NCI-H2196 treated with DMSO at 0.1 percent for 48 hours (cell line): ENCODE results near the gene EPHA4.
"Not testable (repeated sequence)": the region's sequence is repeated elsewhere in the genome, so short reads cannot be mapped to it uniquely, and the experiment has no call there.

Source experiments
- DNase-seq: peaks from one replicate; lab custom pipeline; 2025; ENCODE audit not compliant: unreplicated experiment; lab: John Stamatoyannopoulos, UW

EPHA4 gene

GRCh38 chr2:221511325-221511724, 60.8 kb downstream of the EPHA4 start:
- DNase-seq = not testable (repeated sequence)

GRCh38 chr2:221506469-221506868, 65.6 kb downstream of the EPHA4 start:
- DNase-seq = no peak

DNA sequence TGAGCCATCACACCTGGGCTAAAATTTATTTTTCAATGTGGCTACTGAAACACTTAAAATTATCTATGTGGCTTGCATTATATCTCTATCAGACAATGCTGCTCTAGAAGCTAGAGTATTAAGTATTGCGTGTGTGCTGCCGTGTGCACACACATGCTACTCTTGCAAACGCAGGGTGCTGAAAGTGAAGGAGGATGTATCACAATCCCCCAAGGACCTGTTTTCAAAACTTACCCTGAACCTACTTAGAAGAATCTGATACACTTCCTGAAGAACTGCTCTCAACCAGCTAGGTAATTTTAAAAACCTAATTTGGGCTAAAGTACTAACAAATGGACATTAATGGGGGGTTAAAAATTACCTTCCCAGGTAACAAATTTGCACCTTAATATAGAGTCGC, 66.5 kb downstream of the EPHA4 start:
- DNase-seq = no peak

DNA sequence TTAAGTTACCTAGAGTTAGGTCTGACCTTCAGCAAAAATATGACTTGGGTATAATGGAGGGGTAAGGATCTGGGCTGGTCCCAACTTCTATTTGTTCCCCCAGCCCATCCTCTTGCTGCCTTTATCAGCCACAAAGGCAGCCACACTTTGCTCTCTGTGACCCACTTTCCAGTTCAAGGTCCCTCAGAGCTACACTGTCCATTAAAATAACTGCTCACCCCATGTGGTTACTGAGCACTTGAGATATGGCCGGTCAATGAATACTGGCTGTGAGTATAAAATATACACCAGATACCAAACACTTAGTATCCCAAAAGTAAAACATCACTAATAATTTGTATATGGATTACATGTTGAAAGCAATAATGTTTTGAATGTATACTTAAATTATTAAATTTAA, 67.2 kb downstream of the EPHA4 start:
- no peak for DNase-seq

- DNase-seq = no peak
These were observed 68.1 kb downstream of the EPHA4 start for GRCh38 chr2:221503965-221504364.

GRCh38 chr2:221502270-221503010, 69.7 kb downstream of the EPHA4 start:
- DNase-seq = no peak

GRCh38 chr2:221501883-221502269, 70.2 kb downstream of the EPHA4 start:
- DNase-seq = no peak

- DNase-seq = no peak
These were observed 70.8 kb downstream of the EPHA4 start for GRCh38 chr2:221501210-221501882.

- no peak for DNase-seq
These were observed 71.4 kb downstream of the EPHA4 start for GRCh38 chr2:221500501-221501209.

GRCh38 chr2:221495731-221496130, 76.4 kb downstream of the EPHA4 start:
- no peak for DNase-seq

GRCh38 chr2:221494556-221494955, 77.5 kb downstream of the EPHA4 start:
- no peak for DNase-seq

DNA sequence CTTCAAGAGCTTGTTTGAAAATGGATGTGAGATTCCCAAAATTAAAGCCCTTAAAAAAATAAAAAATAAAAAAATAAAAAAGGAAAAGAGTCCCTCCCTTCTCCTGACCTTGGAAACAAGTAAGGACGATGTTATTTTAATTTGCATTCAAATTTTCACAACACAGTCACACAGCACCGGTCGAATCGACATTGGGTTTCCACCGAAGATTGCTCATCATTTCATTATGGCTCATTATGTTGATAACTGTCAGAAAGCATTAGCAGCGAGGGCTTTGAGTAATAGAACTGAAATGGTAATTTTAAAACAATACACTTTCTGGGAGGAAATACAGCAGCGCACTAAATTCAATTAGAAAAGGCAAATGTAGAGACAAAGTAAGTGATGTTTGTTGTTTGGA, 78.7 kb downstream of the EPHA4 start:
- DNase-seq = no peak

- DNase-seq = no peak
These were observed 79.5 kb downstream of the EPHA4 start for GRCh38 chr2:221492636-221493035.

- DNase-seq = no peak
These were observed 81.5 kb downstream of the EPHA4 start for GRCh38 chr2:221490506-221491060.

- no peak for DNase-seq
These were observed 83.8 kb downstream of the EPHA4 start for GRCh38 chr2:221488136-221488807.

DNA sequence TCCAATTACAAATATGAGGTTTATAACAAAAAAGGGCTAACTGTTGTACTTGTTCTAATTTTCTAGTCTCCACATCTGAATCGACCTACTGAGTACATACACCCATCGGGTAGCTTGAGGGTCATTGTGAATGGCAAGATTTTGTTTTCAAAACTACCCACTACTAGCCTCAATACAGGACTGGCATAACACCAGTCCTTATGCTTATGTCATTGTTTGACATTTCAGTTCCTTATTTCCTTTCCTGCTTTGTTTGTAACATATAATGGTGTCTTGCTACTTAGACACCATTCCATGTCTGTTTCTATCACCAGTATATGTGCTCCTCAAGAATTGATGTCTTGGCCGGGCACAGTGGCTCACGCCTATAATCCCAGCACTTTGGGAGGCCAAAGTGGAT, 86.0 kb downstream of the EPHA4 start:
- no peak for DNase-seq

DNA sequence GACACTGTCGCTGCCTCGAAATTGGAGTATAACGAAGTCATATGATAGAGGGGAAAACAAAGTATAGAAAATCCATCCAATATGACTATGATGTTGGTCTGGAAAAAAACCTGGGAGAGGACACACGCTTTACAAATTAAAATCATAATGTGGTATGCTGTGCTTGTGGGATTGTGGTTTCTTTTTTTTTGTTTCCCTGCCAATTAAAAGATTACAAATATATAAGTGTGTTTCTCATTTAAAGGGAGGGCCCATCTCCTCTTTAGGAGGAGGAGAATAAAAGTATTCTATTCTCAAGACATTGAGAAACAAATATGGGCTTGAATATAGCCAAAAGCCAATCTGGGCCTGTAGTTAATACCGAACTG, 86.6 kb downstream of the EPHA4 start:
- no peak for DNase-seq

- DNase-seq = no peak
These were observed 87.2 kb downstream of the EPHA4 start for GRCh38 chr2:221484761-221485502.

DNA sequence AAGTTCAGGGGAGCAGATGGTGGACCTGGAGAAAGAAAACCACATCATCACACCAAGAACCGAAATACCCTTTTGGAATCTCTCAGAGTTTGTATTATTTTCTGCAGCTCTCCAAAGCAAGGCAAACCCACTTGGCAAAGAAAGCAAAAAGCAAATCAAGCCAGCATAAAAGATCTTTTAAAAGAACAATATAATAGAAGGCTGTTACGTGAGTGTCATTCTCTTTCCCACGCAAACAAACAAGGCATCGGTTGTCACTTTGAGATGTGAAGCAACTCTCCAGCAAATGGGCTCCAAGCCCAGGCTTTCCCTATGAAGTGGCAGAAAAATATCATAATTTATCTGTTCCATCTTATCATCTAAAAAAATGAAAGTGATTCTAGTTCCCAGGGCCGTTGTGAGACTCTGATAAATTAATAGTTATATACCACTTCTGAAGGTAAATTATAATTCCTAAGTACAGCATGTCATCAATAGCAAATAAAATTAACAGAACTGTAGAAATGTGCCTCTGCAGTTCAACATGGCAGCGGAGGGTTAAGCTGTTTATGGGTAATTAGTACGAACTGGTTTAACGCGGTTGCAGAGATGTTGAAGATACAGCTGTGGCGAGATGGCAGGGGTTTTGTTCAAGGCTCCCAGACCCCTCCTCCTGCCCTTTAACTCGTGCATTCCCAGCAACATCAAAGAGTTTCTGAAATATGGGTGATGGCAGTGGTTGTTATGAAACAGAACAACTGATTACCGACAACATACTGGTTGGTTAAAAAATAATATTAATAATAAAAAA, 89.2 kb downstream of the EPHA4 start:
- no peak for DNase-seq

- no peak for DNase-seq
These were observed 91.3 kb downstream of the EPHA4 start for GRCh38 chr2:221480821-221481220.
